Measurements from ENCODE around the gene ARX. TPM values are rescaled to one million over a fixed set of nuclear protein-coding genes. Genes with fewer than 3 reads are reported as not detected.

ARX gene
- total RNA-seq, 3 donors from 2014 or later (not counting 1 experiment from before 2014, with no cell fraction given), result not detected

- Histone ChIP-seq H3K27ac (ENCODE audit: low read length) (no peak overlapping the region), H3K27me3 (ENCODE audit: control insufficient read depth, insufficient read depth, low read length) (no peaks in the 10 kb centered on the region), H3K36me3 (ENCODE audit: control insufficient read depth, insufficient read depth, low read length) (no peaks in the 10 kb centered on the region), H3K4me1 (ENCODE audit: control insufficient read depth, insufficient read depth, low read length) (no peaks in the 10 kb centered on the region), H3K4me3 (ENCODE audit: low read length) (no peak overlapping the region), H3K9me3 (ENCODE audit: control insufficient read depth, insufficient read depth, low read length) (no peaks in the 10 kb centered on the region)
- H3K36me3 Mint-ChIP-seq, result no peaks in the 10 kb centered on the region
- ATAC-seq, result no peak
- DNase-seq, result no peak
- intact Hi-C loops (cut with micrococcal nuclease), result no loop called here
- no peaks in the 10 kb centered on the region for H3K27me3 Mint-ChIP-seq (ENCODE audit: low read depth in 2 of 2)
- H3K9me3 Mint-ChIP-seq, result no peaks in the 10 kb centered on the region
- no peaks in the 10 kb centered on the region for H3K4me1 Mint-ChIP-seq
- TF ChIP-seq CTCF (IDR thresholded peaks at IDR 0.05), result no peak
- WGBS (ENCODE audit: insufficient coverage), result no CpG with 5 or more reads among the region's 1 CpG
- H3K27ac Mint-ChIP-seq, result no peak overlapping the region
- no peak overlapping the region for H3K4me3 Mint-ChIP-seq
These were observed 50.4 kb downstream of the ARX start for GRCh38 chrX:24965372-24965771.

GRCh38 chrX:24963823-24964222 lies 51.9 kb downstream of the ARX start:
- Histone ChIP-seq H3K27me3 (ENCODE audit: control insufficient read depth, insufficient read depth, low read length) (no peaks in the 10 kb centered on the region), H3K4me1 (ENCODE audit: control insufficient read depth, insufficient read depth, low read length) (no peaks in the 10 kb centered on the region), H3K9me3 (ENCODE audit: control insufficient read depth, insufficient read depth, low read length) (no peaks in the 10 kb centered on the region), H3K4me3 (ENCODE audit: low read length) (no peak overlapping the region), H3K27ac (ENCODE audit: low read length) (no peak overlapping the region), H3K36me3 (ENCODE audit: control insufficient read depth, insufficient read depth, low read length) (no peaks in the 10 kb centered on the region)
- H3K27me3 Mint-ChIP-seq (ENCODE audit: low read depth in 2 of 2), result no peaks in the 10 kb centered on the region
- no peak overlapping the region for H3K4me3 Mint-ChIP-seq
- ATAC-seq (no peak), DNase-seq (no peak)
- H3K9me3 Mint-ChIP-seq, result no peaks in the 10 kb centered on the region
- no peaks in the 10 kb centered on the region for H3K4me1 Mint-ChIP-seq
- H3K27ac Mint-ChIP-seq, result no peak overlapping the region
- WGBS (ENCODE audit: insufficient coverage), result 90% methylated on average over 1 of the region's 2 CpGs
- TF ChIP-seq CTCF (IDR thresholded peaks at IDR 0.05), result no peak
- no peaks in the 10 kb centered on the region for H3K36me3 Mint-ChIP-seq
- intact Hi-C loops (cut with micrococcal nuclease), result no loop called here

- H3K9me3 Mint-ChIP-seq, result no peaks in the 10 kb centered on the region
- no peaks in the 10 kb centered on the region for H3K36me3 Mint-ChIP-seq
- H3K27ac Mint-ChIP-seq, result no peak overlapping the region
- no peaks in the 10 kb centered on the region for H3K27me3 Mint-ChIP-seq (ENCODE audit: low read depth in 2 of 2)
- Histone ChIP-seq H3K4me1 (ENCODE audit: control insufficient read depth, insufficient read depth, low read length) (no peaks in the 10 kb centered on the region), H3K27ac (ENCODE audit: low read length) (no peak overlapping the region), H3K27me3 (ENCODE audit: control insufficient read depth, insufficient read depth, low read length) (no peaks in the 10 kb centered on the region), H3K36me3 (ENCODE audit: control insufficient read depth, insufficient read depth, low read length) (no peaks in the 10 kb centered on the region), H3K4me3 (ENCODE audit: low read length) (no peak overlapping the region), H3K9me3 (ENCODE audit: control insufficient read depth, insufficient read depth, low read length) (no peaks in the 10 kb centered on the region)
- no peak overlapping the region for H3K4me3 Mint-ChIP-seq
- no peak for TF ChIP-seq CTCF (IDR thresholded peaks at IDR 0.05)
- DNase-seq (no peak), ATAC-seq (no peak)
- WGBS (ENCODE audit: insufficient coverage), result 100% methylated on average over 1 of the region's 1 CpG
- no peaks in the 10 kb centered on the region for H3K4me1 Mint-ChIP-seq
- intact Hi-C loops (cut with micrococcal nuclease), result no loop called here
These were observed 54.0 kb downstream of the ARX start for GRCh38 chrX:24961809-24962208.

GRCh38 chrX:24956828-24957227 lies 58.9 kb downstream of the ARX start:
- H3K4me1 Mint-ChIP-seq, result peaks cover 0 to 10% of the 10 kb centered on the region in 2 donors
- H3K9me3 ChIP-seq (ENCODE audit: control insufficient read depth, insufficient read depth, low read length), result no peaks in the 10 kb centered on the region
- intact Hi-C loops (cut with micrococcal nuclease), result no loop called here
- ATAC-seq, result no peak
- no peak for DNase-seq
- H3K4me3 ChIP-seq (ENCODE audit: low read length), result no peak overlapping the region
- H3K27me3 ChIP-seq (ENCODE audit: control insufficient read depth, insufficient read depth, low read length), result no peaks in the 10 kb centered on the region
- H3K36me3 ChIP-seq (ENCODE audit: control insufficient read depth, insufficient read depth, low read length), result no peaks in the 10 kb centered on the region
- H3K9me3 Mint-ChIP-seq, result no peaks in the 10 kb centered on the region
- H3K27ac Mint-ChIP-seq, result no peak overlapping the region
- no peak overlapping the region for H3K27ac ChIP-seq (ENCODE audit: low read length)
- H3K4me1 ChIP-seq (ENCODE audit: control insufficient read depth, insufficient read depth, low read length), result no peaks in the 10 kb centered on the region
- H3K27me3 Mint-ChIP-seq (ENCODE audit: low read depth in 2 of 2), result no peaks in the 10 kb centered on the region
- no peak overlapping the region for H3K4me3 Mint-ChIP-seq
- no peak for TF ChIP-seq CTCF (IDR thresholded peaks at IDR 0.05)
- no peaks in the 10 kb centered on the region for H3K36me3 Mint-ChIP-seq

Measured in natural killer cell (primary cell).